M059J (cell line): ENCODE measurements around the gene CCDC177. TPM values are rescaled to one million over a fixed set of nuclear protein-coding genes. Genes with fewer than 3 reads are reported as not detected.

Experiments
- DNase-seq: peaks from one replicate; pipeline ENCODE4 v3.0.0-alpha.2; 2012; ENCODE audit warnings: low read depth
- total RNA-seq: library from RNA; depleted of rRNA; stranded (reverse); fragments of >200 nt; shearing (Covaris generic); gene quantifications from 2 replicates; pipeline ENCODE4 v1.2.3, GENCODE V29; 2014; rRNA removed

The CCDC177 gene
- total RNA-seq, 1 experiment from 2014 or later: not detected

GRCh38 chr14:69529563-69529962 lies 45.1 kb downstream of the CCDC177 start:
- DNase-seq: no peak

GRCh38 chr14:69528930-69529329 lies 45.7 kb downstream of the CCDC177 start:
- DNase-seq: no peak

DNA sequence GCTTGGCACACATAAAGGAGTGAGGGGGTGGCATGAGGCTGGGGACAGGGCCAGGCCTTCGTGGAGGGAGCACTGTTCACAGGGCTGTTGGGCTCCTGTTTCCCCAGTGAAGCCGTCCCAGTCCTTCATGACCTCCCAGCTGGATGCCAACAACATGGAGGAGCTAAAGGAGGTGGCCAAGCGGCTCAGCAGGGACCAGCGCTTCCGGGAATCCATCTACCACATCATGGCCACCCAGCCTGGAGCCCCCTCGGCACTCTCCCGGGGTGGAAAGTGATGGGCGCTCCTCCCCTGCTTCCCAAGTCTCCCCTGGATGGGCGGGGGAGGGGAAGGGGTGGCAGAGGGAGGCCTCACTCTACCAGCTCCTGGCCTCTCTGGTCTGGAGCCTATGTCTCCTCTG lies 46.5 kb downstream of the CCDC177 start:
- DNase-seq: no peak

DNA sequence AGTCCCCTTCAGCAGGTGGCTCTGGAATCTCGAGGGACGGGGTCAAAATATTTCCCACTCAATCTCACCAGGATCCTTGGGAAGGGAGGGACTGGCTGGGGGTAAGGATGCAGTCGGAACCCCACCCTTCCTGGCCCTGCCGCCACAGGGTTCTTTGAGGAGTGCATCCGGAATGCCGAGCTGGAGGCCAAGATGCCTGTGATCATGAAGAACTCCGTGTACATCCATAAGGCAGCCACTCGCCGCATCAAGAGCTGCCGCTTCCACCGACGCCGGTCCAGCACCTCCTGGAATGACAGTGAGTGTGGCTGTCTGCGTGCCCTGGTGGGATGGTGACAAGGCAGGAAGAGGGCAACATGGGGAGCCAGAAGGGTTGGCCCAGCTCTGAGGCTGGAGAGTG lies 47.0 kb downstream of the CCDC177 start:
- no peak for DNase-seq

DNA sequence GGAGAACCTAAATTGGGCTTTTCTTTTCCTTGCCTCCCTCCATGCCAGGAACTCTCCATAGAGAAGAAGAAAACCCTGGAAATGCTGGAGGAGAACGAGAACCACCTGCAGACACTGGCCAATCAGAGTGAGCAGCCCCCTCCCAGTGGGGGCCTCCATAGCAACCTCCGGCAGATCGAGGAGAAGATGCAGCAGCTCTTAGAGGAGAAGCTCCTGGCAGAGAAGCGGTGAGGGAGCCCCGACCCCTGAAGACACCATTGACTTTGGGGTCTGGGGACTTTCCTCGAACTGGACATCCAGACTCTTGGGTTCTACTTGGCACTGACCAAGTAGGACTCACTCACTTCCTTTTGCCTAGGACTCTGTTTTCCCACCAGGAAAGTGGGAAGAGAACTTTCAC lies 48.8 kb downstream of the CCDC177 start:
- no peak for DNase-seq

DNA sequence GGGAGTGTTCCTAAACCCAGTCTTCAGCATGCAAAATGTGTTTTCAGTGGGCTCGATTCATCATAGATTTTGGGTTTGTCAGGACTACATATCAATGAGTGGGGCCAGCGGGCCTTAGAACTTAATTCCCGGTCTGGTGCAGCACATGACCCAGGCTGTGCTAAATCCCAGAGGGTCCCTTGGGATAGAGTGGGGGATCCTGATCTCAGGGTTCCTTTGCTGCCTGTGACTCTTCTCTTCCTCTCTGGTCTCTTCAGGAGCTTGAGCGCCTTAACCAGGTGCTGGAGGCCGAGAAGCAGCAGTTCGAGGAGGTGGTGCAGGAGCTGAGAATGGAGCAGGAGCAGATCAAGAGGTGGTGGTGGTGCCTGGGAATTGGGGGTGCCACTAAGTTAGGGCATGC lies 52.6 kb downstream of the CCDC177 start:
- DNase-seq: no peak

Other genes starting within 250 kb of the CCDC177 start
- gene ERH, start 176.6 kb downstream of the CCDC177 start, total RNA-seq: 144 and 203 TPM in 2 replicates
- 87.5 and 108 TPM in 2 replicates for gene SLC39A9, start 176.2 kb downstream of the CCDC177 start, total RNA-seq
- not detected in 2 replicates for gene PLEKHD1, start 90.1 kb downstream of the CCDC177 start, total RNA-seq
- 7.2 and 8.6 TPM in 2 replicates for gene SUSD6, start 36.7 kb upstream of the CCDC177 start, total RNA-seq
- gene SRSF5, start 192.3 kb upstream of the CCDC177 start, total RNA-seq: 85.9 and 94.1 TPM in 2 replicates
- gene SLC10A1, start 222.4 kb upstream of the CCDC177 start, total RNA-seq: not detected in 2 replicates